Measurements from ENCODE around the gene OGN. TPM values are rescaled to one million over a fixed set of nuclear protein-coding genes. Genes with fewer than 3 reads are reported as not detected.
"Not testable (repeated sequence)": the region's sequence is repeated elsewhere in the genome, so short reads cannot be mapped to it uniquely, and the experiment has no call there.

Gene OGN
- total RNA-seq, 1 donor from 2014 or later, result 10.6 TPM

DNA sequence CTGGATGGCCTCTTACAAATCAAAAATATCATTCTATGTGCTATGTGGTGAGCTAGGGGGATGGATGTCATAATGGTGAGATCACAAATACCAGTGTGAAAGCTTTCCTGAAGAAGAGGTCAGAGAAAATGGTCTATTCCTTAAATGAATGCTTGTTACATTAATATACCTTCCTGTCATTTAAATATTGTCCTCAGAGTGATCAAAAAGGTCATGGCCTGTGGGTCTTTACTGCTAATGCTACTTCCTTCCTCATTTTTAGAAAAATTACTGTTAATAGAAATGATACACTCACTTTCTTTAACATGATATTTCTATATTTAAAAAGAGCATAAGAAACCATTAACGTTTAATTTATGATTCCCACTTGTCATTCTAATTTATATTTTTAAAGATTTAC lies 10.2 kb upstream of the OGN start:
- H3K4me1 ChIP-seq, result no peaks in the 10 kb centered on the region
- DNase-seq (no peak), ATAC-seq (no peak)
- H3K4me3 ChIP-seq, result no peak overlapping the region
- H3K27me3 ChIP-seq, result no peaks in the 10 kb centered on the region
- H3K27ac ChIP-seq, result no peak overlapping the region
- no peaks in the 10 kb centered on the region for H3K9me3 ChIP-seq
- TF ChIP-seq, protein P1, sequence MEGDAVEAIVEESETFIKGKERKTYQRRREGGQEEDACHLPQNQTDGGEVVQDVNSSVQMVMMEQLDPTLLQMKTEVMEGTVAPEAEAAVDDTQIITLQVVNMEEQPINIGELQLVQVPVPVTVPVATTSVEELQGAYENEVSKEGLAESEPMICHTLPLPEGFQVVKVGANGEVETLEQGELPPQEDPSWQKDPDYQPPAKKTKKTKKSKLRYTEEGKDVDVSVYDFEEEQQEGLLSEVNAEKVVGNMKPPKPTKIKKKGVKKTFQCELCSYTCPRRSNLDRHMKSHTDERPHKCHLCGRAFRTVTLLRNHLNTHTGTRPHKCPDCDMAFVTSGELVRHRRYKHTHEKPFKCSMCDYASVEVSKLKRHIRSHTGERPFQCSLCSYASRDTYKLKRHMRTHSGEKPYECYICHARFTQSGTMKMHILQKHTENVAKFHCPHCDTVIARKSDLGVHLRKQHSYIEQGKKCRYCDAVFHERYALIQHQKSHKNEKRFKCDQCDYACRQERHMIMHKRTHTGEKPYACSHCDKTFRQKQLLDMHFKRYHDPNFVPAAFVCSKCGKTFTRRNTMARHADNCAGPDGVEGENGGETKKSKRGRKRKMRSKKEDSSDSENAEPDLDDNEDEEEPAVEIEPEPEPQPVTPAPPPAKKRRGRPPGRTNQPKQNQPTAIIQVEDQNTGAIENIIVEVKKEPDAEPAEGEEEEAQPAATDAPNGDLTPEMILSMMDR (IDR thresholded peaks at IDR 0.05), result no peak
- H3K36me3 ChIP-seq, result no peaks in the 10 kb centered on the region
- intact Hi-C loops (cut with DNase I), result no loop called here

DNA sequence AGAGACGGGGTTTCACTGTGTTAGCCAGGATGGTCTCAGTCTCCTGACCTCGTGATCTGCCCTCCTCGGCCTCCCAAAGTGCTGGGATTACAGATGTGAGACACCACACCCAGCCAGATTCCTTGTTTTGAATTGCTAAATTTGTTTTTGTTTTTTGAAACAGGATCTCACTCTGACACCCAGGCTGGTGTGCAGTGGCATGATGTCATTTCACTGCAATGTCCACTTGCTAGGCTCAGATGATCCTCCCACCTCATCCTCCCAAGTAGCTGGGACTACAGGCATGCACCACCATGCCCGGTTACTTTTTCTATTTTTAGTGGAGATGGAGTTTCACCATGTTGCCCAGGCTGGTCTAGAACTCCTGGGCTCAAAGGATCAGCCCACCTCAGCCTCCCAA lies 6.8 kb upstream of the OGN start:
- H3K27ac ChIP-seq; DNase-seq; intact Hi-C loops (cut with DNase I); H3K36me3 ChIP-seq; H3K27me3 ChIP-seq; H3K9me3 ChIP-seq; H3K4me3 ChIP-seq; ATAC-seq: not testable (repeated sequence)
- peaks cover 14% of the 10 kb centered on the region for H3K4me1 ChIP-seq

DNA sequence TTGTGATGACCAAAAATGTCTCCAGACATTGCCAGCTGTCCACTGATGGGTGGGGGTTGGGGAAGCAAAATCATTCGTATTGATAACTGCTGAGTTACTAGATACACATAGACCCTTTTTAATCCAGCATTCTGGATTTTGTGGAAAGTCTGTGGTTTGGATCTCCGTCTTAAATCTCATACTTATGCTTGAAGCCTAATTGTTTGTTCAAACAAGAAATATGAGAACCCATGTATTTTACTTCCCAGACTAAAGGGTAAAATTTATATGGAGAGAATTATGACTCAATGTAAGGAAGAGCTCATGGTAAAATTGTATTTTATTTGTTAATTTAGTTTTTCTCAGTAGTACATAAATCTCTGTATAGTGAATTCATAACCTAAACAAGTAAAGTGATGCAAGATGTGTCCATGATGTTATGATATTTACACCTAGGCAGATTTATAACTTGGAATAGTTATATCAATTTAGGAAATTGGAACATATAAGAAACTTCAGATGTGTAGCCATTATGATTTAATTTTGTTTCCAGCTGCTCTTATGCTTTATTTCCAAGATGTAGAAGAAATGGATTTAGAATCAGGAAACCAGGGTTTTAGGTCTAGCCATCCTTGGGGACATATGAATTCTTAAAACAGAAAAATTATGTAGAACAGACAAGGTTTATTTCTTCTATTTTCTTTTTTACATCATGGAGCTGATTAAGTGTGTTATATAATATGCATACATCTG lies 4.5 kb upstream of the OGN start:
- Histone ChIP-seq H3K4me3 (no peak overlapping the region), H3K4me1 (peaks cover 23% of the 10 kb centered on the region), H3K36me3 (no peaks in the 10 kb centered on the region), H3K9me3 (no peaks in the 10 kb centered on the region), H3K27ac (no peak overlapping the region), H3K27me3 (no peaks in the 10 kb centered on the region)
- TF ChIP-seq, protein P1 (IDR thresholded peaks at IDR 0.05), result no peak
- intact Hi-C loops (cut with DNase I), result no loop called here
- ATAC-seq (no peak), DNase-seq (no peak)

DNA sequence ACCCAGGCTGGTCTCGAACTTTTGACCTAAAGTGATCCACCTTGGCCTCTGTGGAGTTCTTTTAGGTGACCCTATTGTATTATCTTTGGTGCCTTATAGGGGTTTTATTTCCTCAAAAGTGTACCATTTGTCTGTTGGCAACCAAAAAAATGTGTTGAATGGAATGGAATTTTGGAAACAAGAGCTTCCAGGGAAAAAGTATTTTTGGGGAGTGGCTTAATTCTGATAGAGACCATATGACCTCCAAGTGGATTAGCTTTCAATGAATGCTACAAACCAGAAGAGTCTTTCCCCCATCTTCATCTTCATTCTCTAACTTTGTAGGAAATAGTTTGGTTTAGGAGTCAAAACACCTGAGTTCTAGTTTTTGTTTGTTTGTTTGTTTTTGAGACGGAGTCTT lies 3.4 kb upstream of the OGN start:
- intact Hi-C loops (cut with DNase I), result no loop called here
- H3K36me3 ChIP-seq, result no peaks in the 10 kb centered on the region
- peaks cover 23% of the 10 kb centered on the region for H3K4me1 ChIP-seq
- H3K9me3 ChIP-seq, result no peaks in the 10 kb centered on the region
- ATAC-seq (no peak), DNase-seq (no peak)
- H3K27me3 ChIP-seq, result no peaks in the 10 kb centered on the region
- TF ChIP-seq, protein P1 (IDR thresholded peaks at IDR 0.05), result no peak
- H3K27ac ChIP-seq, result no peak overlapping the region
- no peak overlapping the region for H3K4me3 ChIP-seq

DNA sequence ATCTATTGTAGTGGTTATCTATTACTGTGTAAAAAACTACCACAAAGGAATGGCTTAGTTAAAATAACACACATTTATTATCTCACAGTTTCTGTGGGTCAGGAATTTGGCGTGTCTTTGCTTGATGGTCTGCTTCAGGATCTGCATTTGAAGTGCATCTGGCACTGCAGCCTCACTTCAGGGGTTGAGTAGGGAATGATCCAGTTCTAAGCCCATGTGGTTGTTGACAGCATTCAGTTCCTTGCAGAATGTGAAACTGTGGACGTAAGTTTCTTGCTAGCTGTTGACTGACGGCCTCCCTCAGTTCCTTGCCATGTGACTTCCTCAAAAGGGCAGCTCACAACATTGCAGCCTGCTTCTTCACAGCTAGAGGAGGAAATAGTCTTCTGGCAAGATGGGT lies 2.1 kb upstream of the OGN start:
- no peaks in the 10 kb centered on the region for H3K9me3 ChIP-seq
- TF ChIP-seq, protein P1 (IDR thresholded peaks at IDR 0.05), result no peak
- no peaks in the 10 kb centered on the region for H3K27me3 ChIP-seq
- intact Hi-C loops (cut with DNase I), result no loop called here
- ATAC-seq (peak; percentile 94), DNase-seq (no peak)
- H3K4me3 ChIP-seq, result no peak overlapping the region
- H3K36me3 ChIP-seq, result no peaks in the 10 kb centered on the region
- peak overlapping the region; percentile 26 for H3K27ac ChIP-seq
- H3K4me1 ChIP-seq, result peaks cover 23% of the 10 kb centered on the region

DNA sequence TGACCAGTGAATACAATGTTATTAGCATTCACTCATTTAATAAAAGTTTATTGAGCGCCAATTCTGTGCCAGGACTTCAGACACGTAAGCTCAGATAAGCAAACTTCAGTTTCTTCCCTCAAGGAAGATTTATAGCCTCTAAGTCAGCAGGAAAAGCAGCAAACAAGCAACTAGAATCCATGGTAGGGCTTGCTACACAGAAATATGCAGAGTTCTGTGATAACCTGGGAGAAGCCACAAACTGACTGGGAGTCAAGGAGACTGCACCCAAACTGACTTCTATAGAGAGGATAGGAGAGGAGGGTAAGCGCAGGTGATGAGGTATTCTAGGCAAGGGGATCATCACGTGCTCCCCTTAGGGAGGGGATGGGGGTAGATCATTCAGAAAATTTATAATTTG lies 1.4 kb upstream of the OGN start:
- DNase-seq, result no peak

More for the DNA sequence above, 1.4 kb upstream of the OGN start:
- TF ChIP-seq, protein P1 (IDR thresholded peaks at IDR 0.05), result no peak
- no peaks in the 10 kb centered on the region for H3K27me3 ChIP-seq
- peaks cover 23% of the 10 kb centered on the region for H3K4me1 ChIP-seq
- intact Hi-C loops (cut with DNase I), result no loop called here
- H3K4me3 ChIP-seq, result no peak overlapping the region
- no peak for ATAC-seq
- H3K27ac ChIP-seq, result no peak overlapping the region
- H3K9me3 ChIP-seq, result no peaks in the 10 kb centered on the region
- no peaks in the 10 kb centered on the region for H3K36me3 ChIP-seq
